HG02973 (cell line): Measurements from ENCODE around the gene AKR1C2.
"Not testable (repeated sequence)": the region's sequence is repeated elsewhere in the genome, so short reads cannot be mapped to it uniquely, and the experiment has no call there.

ENCODE experiments used
- ATAC-seq: cut with Tn5 transposase; IDR thresholded peaks from one replicate; pipeline ENCODE4 v1.9.1; 2021; ENCODE audit warnings: moderate library complexity; ENCODE audit not compliant: unreplicated experiment

Gene AKR1C2

DNA sequence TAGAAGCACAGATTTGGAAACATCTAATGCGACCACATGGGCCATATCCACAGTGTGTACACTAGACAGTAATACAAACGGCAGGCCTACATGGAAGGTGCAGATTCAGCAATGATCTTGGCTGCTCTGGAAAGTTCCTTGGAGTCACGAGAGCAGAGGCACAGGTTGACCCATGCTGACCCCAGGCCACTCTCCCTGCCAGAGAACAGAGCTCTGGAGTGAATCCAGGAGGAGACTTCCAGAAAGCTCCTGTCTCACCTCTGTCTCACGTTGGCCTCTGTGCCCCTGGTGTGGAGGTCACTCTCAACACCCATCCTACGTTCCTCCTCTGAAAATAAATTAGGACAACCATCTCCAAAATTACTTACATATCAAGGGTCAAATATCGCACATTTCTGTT, 12.2 kb downstream of the AKR1C2 start:
- ATAC-seq, result not testable (repeated sequence)

DNA sequence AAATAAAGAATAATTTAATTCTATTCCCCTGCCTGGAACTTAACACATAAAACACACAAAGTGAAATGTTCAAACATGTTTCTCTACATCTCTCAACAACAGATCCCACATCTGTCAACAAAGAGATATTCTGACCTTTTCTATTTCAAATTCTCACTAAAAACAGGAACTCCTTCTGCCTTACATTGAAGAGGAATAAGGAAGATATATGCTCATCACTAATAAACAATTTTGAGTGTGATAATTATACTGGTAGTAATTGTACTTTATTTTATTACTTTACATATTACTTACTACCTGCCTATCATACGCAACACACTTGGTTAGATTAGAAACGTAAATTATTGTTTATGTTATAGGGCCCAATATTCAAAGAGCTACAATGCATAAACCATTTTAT, 13.4 kb downstream of the AKR1C2 start:
- ATAC-seq, result no peak

DNA sequence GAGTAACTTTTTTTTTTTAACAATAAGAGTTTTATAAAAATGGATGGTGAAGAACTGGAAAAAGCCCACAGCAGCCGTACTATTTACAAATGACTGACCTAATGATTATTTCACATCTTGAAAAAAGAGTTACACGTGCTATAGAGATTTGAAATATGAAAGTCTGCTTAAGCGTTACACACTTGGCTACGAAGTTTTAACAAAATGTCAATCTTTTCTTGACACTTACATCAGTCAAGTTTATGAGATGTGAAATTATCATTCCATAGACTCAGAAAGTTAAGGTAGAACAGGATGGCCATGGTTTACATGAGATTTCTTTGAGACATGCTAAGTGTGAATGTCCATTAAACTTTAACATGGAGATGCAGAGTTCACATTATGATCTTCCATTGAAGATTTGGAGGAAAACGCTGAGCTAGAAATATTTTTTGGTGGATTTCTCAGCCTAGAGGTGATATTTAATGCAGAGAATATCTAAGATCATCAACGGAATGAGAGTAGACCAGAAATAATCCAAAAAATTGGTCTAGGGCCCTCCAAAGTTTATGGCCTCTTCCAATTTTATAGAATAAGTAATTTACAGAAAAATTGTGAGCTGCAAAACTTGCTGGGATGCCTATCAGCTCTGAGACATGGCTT, 15.5 kb downstream of the AKR1C2 start:
- not testable (repeated sequence) for ATAC-seq

DNA sequence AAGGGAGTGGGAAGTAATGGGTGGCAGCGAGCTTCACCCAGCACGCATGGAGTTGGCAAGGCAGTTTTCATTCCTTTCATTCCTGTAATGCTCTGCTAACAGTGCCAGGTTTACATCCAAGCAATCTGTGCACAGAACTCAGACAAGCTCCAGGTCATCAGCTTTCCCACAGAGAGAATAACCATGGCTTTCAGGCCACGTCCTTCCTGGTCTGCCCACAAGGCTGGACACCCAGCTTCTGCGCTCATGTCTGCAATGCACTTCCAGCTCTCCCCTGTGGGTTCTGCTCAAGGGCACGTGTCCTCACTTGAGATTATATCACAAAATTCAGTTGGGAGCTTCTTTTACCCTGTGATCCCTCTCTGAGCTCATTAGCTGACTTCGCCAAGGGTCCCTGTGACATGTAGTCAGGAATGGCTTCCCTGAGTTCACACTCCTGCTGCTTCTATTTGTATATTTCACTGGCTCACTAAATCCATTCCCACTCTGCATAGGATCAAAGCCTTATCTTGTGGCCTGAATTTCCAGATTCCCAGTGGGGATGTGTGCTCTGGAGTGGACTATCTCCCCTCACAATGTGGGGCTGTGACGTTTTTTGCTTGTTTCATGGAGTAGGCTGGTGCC, 18.6 kb downstream of the AKR1C2 start:
- no peak for ATAC-seq

DNA sequence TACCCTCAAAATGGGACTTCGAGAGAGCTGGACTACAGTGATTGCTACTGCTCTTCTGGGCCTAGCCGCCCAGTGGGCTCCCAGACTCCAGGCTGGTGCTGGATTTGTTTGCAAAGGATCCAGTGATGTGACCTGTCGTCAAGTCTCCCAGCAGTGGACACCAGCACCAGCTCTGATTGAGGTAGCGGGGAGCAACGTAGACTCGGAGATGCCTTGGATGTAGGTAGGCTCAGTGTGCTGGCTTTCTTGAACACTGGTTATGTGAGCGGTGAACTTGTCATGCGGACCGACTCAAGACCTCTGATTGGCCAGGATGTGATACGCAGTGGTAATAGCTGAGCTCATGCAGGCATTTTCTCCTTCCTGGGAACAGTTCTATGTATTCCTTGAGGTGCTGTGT, 19.4 kb downstream of the AKR1C2 start:
- ATAC-seq, result no peak

DNA sequence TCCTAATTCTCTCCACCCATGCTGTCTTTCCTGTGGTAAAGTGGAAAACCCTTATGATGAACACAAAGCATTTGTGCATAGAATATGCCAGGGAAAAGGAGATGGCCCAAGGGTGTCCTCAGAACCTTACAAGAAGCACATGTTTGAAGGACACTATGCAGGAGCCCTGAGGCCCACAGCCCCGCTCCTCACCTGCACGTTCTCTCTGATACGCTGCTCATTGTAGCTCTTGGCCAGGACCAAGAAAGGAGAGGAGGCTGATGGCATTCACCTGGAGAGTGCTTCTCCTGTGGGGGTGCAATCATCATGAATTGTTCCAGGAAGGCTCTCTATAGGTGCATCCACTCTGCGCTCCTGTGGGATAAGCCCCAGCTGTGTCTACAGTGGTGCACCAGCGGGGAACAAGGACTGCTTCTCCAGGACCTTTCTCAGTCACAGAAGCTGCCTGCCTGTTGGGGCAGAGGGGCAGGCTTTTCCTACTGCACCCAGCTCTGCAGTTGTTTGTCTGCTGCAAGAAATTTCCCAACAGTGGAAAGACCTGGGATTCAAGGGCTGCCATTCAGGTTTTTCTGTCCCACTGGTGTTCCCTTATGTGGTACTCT, 19.9 kb downstream of the AKR1C2 start:
- no peak for ATAC-seq

DNA sequence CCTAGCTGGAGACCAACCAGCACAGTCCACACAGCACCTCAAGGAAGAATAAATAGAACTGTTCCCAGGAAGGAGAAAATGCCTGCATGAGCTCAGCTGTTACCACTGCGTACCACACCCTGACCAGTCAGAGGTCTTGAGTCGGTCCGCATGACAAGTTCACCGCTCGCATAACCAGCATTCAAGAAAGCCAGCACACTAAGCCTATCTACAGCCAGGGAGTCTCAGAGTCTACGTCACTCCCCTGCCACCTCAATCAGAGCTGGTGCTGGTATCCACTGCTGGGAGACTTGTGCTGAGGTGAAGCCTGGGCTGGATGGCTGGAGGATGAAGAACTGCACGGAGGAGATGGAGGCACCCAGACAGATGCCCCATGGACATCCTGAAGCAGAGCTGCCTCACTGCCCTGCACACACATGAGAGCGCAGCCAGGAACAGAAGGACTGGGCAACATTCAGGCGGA, 20.9 kb downstream of the AKR1C2 start:
- no peak for ATAC-seq

DNA sequence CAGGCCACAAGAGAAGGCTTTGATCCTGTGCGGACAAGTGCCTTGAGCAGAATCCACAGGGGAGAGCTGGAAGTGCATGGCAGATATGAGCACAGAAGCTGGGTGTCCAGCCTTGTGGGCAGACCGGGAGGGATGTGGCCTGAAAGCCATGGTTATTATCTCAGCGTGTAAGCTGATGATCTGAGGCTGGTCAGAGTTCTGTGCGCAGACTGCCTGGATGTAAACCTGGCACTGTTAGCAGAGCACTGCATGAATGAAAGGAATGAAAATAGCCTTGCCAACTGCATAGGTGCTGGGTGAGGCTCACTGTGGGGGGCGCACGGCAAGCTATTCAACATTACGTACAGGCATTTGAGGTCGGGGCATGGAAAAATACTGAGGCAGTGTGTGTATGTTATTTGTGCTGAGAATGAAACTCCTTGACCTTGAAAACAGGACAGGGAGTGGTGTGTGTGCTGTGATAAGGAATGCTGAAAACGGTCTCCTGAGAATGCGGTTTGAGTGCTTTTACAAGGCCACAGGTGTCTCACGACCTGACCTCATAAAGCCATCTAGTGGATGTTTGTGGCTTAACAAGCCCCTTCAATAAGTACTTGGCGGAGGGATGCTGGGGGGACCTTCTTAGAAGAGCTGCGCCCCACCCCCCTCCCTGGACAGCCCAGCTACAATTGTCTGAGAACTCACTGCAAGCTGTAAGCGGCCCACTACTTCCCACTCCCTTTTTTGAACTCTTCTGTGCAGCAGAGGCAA, 21.8 kb downstream of the AKR1C2 start:
- no peak for ATAC-seq

DNA sequence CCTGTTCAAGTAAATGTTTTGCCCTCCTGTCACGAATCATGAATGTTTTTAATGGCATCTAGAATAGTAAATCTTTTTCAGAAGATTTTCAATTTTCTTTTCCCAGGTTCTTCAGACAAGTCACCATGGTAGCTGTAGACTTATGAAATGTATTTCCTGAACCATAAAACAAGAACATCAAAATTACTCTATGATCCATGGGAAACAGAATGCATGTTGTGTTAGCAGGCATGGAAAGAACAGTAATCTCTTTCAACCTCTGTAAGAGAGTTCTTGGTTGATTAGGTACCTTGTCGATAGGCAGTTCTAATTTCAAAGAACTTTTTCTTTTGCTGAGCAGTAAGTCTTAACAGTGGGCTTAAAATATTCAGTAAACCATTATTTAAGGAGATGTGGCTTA, 22.9 kb downstream of the AKR1C2 start:
- ATAC-seq, result no peak

DNA sequence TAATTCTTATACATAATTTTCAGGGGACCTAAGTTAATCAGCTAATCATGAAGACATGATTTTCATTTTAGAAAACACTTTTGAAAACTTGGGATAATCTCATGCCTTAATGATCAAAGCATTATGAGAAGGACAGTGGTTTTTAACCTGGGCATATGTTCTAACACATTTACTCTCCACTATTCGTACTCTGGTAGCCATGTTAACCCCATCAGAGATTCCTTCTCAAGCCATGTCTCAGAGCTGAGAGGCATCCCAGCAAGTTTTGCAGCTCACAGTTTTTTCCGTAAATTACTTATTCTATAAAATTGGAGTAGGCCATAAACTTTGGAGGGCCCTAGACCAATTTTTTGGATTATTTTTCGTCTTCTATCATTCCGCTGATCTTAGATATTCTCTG, 24.8 kb downstream of the AKR1C2 start:
- no peak for ATAC-seq

DNA sequence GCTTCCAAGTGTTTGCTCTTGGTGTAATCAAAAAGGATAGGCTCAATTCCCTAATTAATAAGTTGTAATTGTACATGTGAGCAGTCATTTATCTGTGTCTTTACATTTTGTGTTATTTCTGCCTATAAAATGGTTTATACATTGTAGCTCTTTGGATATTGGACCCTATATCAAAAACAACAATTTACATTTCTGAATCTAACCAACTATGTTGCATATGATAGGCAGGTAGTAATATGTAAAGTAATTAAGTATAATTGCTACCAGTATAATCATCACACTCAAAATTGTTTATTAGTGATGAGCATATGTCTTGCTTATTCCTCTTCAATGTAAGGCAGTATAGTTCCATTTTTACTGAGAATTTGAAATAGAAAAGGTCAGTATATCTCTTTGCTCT, 26.6 kb downstream of the AKR1C2 start:
- ATAC-seq, result no peak

DNA sequence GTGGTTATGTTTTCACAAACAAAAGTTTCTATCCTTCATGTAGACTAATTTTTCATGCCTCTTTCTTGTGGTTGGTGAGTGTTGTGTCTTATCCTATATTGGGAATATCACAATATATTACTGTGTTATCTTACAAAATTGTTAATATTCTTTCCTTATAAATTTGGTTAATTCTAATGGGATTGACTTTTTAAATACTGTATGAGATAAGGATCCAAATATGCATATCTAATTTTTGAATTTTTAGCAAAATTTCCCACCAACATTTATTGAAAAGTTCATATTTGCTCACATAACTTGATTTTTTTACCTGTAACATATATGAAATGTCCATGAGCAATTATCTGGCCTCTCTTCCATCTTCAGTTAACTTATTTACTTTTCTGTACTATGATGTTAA, 29.3 kb downstream of the AKR1C2 start:
- not testable (repeated sequence) for ATAC-seq

DNA sequence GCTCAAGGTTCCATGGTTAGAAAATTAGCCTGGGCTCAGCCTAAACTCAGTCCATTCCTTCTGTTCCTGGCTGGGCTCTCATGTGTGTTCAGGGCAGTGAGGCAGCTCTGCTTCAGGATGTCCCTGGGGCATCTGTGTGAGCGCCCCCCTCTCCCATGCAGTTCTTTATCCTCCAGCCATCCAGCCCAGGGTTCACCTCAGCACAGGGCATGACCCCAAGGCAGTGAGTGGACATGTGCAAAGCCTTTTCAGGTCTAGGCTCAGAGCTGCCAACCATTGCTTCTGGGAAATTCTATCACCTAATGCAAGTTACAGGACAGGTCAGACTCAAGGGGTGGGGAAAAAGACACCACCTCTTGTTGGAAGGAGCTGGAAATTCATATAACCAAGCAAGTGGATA, 30.4 kb downstream of the AKR1C2 start:
- ATAC-seq, result not testable (repeated sequence)

DNA sequence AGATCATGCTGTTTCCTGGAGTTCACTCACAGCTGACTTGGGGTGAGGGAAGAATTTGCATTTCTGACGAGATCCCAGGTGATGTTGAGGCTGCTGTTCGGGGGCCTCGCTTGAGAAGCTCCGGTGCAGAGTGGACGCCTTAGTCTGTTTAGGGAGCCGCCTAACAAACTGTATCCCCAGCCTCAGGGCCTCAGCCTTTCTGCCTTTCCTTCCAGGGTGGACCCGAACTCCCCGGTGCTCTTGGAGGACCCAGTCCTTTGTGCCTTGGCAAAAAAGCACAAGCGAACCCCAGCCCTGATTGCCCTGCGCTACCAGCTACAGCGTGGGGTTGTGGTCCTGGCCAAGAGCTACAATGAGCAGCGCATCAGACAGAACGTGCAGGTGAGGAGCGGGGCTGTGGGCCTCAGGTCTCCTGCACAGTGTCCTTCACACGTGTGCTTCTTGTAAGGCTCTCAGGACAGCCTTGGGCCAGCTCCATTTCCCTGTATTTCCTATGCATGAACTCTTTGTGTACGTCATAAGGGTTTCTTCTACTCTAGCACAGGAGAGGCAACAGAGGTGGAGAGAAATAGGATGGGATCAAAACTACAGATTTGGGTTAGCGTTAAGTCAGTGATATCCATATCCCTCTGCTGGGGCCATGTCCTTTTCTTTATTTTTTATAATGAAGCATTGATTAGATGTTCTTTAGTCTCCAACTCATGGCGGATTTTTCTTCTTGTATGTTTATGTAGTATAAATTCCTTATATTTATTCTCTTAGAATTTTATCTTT, 31.1 kb downstream of the AKR1C2 start:
- not testable (repeated sequence) for ATAC-seq

DNA sequence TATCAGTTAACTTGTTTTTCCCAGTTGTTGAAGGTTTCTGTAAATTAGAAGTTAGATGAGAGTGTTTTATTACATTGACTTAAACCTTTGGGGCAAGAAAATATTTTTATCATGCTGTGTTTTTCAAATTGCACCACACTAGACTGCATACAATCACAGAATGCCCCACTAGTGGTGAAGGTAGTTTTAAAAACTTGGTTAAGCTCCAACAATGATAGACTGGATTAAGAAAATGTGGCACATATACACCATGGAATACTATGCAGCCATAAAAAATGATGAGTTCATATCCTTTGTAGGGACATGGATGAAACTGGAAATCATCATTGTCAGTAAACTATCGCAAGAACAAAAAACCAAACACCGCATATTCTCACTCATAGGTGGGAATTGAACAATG, 33.3 kb downstream of the AKR1C2 start:
- not testable (repeated sequence) for ATAC-seq

DNA sequence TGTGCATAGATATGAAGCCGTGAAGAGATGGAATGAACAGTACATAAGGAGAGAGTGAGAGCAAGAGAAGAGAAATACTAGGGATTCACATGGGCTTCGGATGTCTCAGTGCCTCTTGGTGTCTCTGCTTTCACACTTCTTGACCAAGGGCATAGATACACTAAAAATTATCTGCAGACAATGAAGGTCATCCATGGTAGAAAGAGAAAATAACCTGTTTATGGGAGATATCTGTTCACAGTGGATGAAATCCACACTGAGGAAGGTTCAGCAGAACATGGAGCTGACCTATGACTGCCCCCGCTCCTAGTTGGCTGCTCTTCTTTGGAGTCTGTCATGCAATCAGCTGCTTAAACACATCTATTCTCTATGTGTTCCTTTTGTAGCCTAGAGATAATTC, 34.4 kb downstream of the AKR1C2 start:
- not testable (repeated sequence) for ATAC-seq

DNA sequence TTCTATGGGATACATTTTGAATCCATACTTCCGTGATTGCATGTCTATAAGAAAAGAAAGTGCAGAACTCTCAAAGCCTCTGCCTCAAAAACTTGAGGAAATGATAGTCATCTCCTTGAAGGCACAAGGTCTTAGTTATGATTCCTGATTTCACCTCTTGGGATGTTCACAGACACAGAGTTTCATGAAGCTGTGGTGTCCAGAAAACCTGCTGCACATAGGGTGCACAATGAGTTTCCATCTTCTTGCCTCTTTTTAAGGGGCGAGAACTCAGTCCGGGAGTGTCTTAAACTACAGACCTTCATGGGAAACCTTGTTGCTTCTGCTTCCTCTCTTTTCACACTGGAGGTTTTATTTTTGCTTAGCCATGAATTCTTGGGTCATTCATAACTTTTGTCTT, 36.5 kb downstream of the AKR1C2 start:
- not testable (repeated sequence) for ATAC-seq

DNA sequence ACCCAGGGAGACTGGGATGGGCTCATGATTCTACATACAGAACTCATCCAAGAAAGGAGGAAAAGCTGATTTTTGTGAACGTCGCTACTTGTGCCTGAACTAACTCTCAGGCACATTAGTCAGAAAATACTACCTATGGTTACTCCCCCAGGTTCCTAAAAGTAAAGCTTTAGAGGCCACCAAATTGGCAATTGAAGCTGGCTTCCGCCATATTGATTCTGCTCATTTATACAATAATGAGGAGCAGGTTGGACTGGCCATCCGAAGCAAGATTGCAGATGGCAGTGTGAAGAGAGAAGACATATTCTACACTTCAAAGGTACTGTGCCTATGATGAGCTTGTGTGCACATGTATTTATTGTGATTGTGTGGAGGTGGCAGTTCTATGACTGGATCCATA, 37.9 kb downstream of the AKR1C2 start:
- not testable (repeated sequence) for ATAC-seq

DNA sequence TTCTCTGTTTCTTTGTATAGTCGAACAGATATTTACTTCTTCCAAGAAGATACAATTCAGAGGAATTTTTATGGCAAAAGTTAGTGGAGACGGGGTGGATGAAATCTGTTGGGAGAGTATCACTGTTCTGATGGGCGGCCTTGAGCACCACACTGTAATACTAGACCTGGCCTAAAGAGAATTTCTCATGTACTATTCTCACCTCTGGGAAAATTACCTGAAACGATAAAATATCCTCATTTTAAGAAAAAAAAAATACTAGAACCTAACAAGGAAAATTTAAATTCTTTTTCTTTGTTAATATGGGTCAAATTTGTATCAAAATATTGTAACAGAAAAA, 39.9 kb downstream of the AKR1C2 start:
- not testable (repeated sequence) for ATAC-seq

DNA sequence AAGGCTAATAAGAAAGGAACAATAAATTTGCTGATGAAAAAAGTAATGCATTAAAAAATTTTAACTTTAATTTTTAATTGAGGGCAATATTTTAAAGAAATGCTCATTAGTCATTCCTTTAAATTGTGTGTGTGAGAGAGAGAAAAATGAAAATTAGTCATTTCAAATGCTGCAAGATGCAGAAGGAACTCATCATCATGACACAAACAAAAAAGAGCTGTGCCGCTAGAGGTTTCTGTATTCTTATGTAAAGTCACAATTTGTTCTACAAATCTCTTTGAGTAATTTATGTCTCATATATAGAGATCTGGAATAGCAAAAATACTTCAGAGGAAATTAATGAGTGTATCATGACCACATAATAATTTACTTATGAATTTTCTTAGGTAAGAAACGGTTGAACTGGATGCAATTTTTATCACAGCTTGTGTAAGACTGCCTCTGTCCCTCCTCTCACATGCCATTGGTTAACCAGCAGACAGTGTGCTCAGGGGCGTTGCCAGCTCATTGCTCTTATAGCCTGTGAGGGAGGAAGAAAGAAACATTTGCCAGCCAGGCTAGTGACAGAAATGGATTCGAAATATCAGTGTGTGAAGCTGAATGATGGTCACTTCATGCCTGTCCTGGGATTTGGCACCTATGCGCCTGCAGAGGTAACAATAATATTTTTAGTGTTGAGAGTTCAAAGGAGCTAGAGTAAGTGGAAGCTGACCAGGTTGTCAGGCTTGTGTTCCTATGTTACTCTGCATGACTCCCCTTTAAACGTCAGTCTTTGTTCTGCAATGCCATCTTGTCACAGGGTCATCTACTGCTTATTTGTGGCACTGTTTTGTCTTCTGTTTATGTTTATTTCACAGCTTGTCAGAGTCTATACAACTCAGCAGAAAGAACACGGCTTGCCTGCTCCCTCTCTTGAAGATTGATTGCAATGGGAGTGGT, 40.5 kb downstream of the AKR1C2 start, which contains the start of gene AKR1C1:
AKR1C1 (plus strand) TSS at position 540 of the 939 bp plus-strand sequence; CDS start at position 570, 30 bp downstream.
- ATAC-seq, result not testable (repeated sequence)
